Fibroblast of skin of back (primary cell): ENCODE results near the gene STRN.
"Not testable (repeated sequence)": the region's sequence is repeated elsewhere in the genome, so short reads cannot be mapped to it uniquely, and the experiment has no call there.

ENCODE experiments used
- DNase-seq: peaks from one replicate; pipeline ENCODE4 v3.0.0-alpha.2; 2013

STRN gene

GRCh38 chr2:36904636-36905035 is 61.7 kb downstream of the STRN start:
- DNase-seq = no peak

GRCh38 chr2:36902385-36903120 is 63.8 kb downstream of the STRN start:
- no peak for DNase-seq

GRCh38 chr2:36892805-36893204 is 73.5 kb downstream of the STRN start:
- DNase-seq = no peak

GRCh38 chr2:36889795-36890194 is 76.5 kb downstream of the STRN start:
- peak; percentile 95 for DNase-seq

GRCh38 chr2:36887095-36887494 is 79.2 kb downstream of the STRN start:
- DNase-seq = not testable (repeated sequence)

GRCh38 chr2:36886664-36887063 is 79.7 kb downstream of the STRN start:
- DNase-seq = peak; percentile 7

GRCh38 chr2:36885605-36886004 is 80.7 kb downstream of the STRN start:
- no peak for DNase-seq

- DNase-seq = no peak
These were observed 83.8 kb downstream of the STRN start for GRCh38 chr2:36882532-36882931.

- DNase-seq = no peak
These were observed 84.5 kb downstream of the STRN start for GRCh38 chr2:36881816-36882215.

GRCh38 chr2:36878429-36878828 is 87.9 kb downstream of the STRN start:
- DNase-seq = no peak

GRCh38 chr2:36871068-36871707 is 95.1 kb downstream of the STRN start:
- no peak for DNase-seq

GRCh38 chr2:36869606-36870005 is 96.7 kb downstream of the STRN start:
- no peak for DNase-seq

GRCh38 chr2:36861896-36862295 is 104.4 kb downstream of the STRN start:
- DNase-seq = no peak

- DNase-seq = peak; percentile 3
These were observed 107.0 kb downstream of the STRN start for GRCh38 chr2:36859366-36859792.

GRCh38 chr2:36858551-36859365 is 107.6 kb downstream of the STRN start:
- no peak for DNase-seq

GRCh38 chr2:36857713-36858112 is 108.6 kb downstream of the STRN start:
- no peak for DNase-seq

- DNase-seq = no peak
These were observed 110.9 kb downstream of the STRN start for GRCh38 chr2:36855429-36855828.

- no peak for DNase-seq
These were observed 112.1 kb downstream of the STRN start for GRCh38 chr2:36854241-36854640.

- no peak for DNase-seq
These were observed 117.1 kb downstream of the STRN start for GRCh38 chr2:36849265-36849664.

- no peak for DNase-seq
These were observed 122.5 kb downstream of the STRN start for GRCh38 chr2:36843838-36844237.

GRCh38 chr2:36839976-36840617 is 126.2 kb downstream of the STRN start:
- no peak for DNase-seq

GRCh38 chr2:36834731-36835524 is 131.4 kb downstream of the STRN start:
- no peak for DNase-seq
